GM19043 (cell line): ENCODE measurements around the gene SORBS1.

ENCODE experiments used
- ATAC-seq: cut with Tn5 transposase; IDR thresholded peaks from one replicate; pipeline ENCODE4 v1.9.1; 2021; ENCODE audit warnings: low read depth; ENCODE audit not compliant: unreplicated experiment

SORBS1 gene

DNA sequence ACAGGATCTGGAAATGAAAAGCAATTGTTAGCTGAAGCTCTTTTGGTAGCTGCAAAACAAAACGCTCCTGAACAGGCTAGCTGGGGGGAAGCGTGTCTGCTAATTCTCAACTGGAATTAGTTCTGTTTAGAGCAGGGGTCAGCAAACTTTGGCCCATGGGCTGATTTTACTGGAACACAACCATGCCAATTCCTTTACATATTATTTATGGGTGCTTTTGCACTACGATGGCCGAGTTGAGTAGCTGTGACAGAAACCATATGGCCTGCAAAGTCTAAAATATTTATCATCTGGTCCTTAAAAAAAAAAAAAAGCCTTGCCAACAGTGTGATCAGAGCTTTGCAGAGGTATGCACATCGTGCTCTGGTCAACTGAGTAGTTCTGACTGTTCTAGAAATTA is 162.0 kb downstream of the SORBS1 start:
- ATAC-seq = no peak

DNA sequence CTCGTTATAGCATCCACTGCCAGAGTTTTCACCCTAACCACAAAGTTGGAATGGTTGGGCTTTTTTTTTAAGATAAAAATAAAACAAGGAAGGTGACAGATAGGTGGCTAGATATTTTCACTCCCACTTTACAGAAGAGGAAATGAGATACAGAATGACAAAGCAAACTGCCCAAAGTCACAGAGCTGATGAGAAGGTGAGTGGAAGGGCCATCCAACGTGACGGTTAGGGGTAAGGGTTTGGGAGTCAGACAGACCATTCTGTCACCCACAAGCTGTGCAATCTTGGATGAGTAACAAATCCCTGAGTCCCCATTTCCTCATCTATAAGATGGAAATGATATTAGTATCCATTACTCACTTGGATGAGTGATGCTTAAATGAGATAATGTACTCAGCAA is 163.4 kb downstream of the SORBS1 start:
- ATAC-seq = no peak

DNA sequence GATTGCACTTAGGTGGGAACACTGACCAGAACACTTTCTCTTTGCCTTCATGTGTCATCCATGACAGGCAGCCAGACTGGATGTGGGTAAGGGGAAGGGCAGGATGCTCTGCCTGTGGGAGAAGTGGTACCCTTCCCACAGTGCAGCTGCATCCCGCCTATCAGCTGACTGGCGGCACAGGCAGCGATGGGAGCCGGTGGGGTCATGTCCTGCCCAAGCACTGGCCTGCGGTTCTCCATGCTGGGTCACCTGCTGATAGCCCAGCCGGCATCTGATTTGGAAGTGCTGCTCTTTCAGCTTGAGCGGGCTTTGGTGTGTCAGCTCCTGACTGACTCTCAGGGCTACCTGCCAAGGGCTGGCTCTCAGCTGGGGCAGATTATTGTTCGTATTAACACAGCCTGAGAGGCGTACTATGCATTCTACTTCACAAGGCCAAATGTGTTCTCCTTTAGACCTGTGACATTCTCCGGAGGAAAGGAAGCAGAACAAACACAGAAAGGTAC is 165.2 kb downstream of the SORBS1 start:
- ATAC-seq = no peak

DNA sequence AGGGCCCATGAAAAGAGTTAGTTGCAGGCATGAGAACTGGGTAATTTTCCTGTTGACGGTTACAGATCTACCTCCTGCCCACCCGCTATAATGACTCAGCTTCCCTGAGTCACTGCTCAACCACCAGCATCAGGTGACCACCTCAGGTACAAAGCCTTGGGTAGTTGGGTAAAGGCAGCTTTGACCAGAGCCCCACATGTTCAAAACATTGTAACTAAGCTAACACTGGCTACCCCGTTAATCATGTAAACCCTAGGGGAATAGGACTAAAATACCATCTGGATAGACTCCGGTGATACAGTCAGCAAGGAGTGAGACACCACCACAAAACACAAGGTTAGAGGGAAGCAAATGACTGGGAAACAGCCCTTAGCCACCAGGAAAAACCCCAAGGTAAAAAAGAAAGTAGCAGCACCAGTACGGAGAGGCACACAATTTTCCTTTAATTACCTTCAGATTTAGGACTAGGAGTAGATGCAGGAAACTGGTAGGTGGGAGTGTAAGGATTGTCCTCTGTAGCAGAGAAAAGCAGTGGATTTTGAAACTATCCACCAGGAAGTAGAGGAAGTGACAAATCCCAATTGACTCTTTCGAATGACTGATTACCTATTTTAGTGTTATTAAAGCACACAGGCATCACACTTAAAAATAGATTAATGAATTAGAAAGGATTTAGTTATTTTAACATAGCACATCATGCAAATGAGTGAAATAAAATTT is 166.8 kb downstream of the SORBS1 start:
- ATAC-seq = peak; percentile 45

DNA sequence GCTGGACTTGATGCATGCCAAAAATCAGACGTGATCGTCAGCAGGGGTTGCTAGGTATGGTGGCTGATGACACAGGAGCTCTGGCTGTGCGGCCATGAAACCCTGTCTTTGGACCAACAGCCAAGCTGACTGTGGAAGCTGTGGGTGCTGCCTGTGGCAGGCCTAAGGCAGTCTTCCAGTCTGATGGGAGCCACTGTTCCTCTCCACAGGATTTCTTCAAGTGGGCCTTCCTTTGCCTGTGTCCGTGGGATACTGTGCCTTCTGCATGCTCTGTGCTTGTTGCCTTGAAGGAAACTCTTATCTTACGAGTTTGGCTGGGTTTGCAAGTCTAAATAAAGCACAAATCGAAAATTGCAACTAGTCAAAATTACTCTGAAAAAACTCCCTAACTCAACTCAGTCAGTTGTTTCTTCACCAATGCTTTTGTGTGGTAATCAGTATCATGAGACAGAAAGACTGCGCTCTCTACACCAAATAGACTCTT is 168.4 kb downstream of the SORBS1 start:
- ATAC-seq = no peak

DNA sequence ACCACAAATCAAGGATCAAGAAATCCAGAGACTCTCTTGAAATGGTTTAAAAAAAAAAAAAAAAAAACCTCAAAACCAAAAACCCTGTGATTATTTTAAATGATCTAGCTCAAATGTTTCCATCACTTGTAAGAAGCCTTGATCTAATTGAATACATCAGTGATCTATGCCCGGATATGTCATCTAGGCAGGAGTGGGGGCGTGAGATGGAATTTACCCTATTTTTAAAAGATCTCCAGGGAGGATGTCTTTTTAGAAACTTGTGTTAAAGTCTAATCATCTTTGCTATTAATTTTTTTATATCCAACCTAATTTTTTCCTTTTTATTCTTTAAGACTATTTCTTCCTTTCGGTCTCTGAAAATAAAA is 169.0 kb downstream of the SORBS1 start:
- no peak for ATAC-seq

DNA sequence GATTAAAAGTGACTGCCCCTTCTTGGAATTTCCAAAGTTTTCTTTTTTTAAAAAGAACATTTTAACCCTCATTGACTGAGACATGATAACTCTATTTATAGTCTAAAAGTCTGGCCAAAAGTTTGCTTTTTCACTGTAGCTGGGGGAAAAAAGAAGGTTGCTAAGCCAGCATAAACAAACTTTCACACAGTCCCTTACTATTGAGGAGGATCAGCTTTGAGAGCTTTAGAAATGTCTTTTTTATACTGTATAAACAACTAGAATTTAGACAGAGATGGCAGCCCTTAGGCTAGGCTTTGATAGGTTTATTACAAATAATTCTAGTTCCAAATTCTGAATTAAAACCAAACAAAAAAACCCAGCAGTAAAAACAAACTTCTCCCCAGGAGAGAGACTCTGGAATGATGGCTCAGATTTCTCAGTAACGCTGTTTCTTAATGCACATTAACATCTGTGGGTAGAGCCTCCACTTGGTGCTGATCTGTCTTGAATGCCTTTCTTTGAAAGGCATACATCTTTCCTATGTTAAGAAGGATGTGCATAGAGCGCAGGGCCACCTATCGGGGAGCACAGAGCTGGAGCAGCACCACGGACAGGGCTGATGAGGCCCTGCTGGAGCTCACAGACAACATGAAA is 169.5 kb downstream of the SORBS1 start:
- no peak for ATAC-seq

DNA sequence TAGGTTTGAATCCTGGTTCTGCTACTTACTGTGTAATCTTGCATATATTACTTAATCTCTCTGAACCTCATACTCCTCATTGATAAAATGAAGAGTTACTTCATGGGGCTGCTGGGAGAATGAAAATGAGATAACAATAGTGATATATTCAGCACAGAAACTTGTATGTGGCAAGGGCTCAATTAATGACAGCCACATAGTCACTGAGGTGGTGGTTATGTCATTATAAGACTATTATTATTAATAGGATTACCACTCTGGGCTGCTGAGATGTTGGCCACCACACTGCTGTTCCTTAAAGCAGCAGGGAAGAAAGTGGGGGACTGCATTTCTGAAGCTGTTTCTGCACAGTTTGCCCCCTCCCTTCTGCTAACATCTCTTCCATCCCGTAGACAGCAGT is 170.0 kb downstream of the SORBS1 start:
- ATAC-seq = no peak

DNA sequence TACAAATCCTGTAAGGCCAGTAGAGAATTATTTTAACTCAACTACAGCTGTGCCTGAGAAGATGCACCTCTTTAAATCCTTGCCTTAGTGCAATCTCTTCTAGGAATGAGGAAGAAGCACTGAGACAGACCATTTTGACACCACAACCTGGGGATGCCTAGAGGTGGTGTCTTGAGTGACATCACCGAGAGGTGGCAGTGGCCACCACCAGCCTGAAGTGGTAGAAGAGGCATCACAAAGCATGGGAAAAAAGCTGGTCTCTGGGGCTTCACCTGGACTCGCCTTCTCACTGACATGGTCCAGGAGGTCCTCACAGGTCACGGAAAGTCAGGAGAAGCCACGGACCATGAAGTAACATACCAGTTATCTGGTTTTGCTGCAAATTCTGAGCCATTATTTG is 171.2 kb downstream of the SORBS1 start:
- ATAC-seq = no peak

DNA sequence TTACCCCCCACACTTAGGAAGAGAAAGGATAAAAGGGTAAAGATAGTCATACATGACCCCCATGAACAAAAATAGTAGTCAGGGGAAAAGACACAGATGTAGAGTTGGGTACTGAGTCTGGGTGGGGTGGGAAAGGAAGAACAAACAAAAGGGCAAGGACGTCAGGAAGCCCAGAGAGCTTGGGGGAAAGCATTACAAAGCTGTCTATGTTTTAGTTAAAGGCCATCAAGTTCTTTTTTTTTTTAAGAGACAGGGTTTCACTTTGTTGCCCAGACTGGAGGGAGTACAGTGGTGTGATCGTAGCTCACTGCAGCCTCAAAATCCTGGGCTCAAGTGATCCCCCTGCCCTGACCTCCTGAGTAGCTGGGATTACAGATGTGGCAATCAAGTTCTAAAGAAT is 172.0 kb downstream of the SORBS1 start:
- ATAC-seq = no peak

DNA sequence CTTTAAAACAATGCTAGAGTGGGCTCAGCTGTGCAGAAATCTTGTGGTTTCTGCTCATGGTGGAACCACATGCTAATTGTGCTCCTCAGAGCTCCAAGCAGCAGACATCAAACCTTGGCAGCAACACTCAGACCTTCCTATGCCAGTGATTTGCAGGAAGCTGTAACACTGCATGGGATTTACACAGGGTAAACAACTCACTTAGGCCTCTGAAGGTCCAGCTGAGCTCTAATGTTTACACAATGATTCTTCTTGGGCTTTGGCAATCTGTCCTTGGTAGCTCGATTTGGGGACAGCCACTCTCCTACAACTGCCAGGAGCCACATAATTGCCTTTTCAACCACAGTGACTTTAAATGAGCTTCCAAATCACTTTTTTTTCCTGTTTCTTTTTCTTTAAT is 172.6 kb downstream of the SORBS1 start:
- no peak for ATAC-seq

DNA sequence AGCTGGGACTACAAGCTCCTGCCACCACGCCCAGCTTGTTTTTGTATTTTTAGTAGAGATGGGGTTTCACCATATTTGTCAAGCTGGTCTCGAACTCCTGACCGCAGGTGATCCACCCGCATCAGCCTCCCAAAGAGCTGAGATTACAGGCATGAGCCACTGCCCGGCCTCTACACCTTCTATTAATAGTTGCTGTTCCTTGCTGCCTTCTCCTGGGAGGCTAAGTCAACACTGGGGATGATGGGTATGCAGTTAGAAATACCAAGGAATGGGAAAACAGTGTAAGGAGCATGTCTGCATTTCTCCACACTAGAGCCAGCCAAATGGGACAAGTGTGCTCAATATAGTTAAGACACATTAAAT is 173.1 kb downstream of the SORBS1 start:
- no peak for ATAC-seq

DNA sequence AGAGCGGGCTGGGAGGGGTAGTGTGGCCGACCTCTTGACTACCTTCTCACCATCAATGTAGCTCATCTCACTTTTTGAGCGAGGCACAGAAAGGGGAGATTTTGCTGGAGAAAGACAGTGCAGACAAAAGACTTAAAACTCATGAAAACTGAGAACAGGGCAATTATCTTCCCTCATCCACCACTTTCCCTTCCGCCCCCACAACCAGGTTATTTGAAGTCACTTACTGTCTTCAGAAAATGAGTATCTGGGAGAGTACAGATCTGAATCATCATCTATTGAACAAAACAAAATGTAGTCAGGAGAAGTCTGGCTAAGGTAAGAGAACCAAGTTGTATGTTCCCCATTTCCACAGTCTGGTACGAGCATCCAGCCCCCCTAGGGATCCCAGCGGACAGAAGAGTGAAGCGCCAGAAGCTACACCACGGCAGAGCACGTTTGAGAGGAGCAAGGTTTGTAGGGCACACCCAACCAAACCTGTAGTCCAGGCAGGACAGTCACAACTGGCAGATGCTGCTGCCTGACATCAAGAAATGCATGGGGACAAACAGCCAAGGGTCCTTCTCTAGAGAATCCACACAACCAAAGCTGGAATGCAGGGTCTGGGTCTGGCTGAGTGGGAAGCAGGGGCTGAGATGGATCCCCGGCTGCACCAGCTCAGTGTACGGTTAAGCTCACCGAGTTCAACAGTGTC is 177.0 kb downstream of the SORBS1 start:
- ATAC-seq = no peak

DNA sequence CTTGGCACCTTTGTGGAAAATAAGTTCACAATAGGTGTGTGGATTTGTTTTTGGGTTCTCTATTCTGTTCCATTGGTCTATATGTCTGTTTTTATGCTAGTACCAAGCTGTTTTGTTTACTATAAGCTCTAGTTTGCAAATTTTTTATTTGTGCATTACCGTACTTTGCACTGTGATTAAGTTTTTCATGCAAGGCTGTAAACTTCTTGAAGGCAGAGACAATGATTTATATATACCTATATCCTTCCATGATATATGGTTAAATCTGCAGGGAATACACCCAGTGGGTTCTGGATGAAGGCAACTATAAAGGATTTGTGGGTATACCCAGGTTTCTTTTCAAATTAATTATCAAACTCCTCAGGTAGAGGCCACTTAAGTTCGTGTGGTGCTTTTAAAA is 178.6 kb downstream of the SORBS1 start:
- ATAC-seq = no peak

DNA sequence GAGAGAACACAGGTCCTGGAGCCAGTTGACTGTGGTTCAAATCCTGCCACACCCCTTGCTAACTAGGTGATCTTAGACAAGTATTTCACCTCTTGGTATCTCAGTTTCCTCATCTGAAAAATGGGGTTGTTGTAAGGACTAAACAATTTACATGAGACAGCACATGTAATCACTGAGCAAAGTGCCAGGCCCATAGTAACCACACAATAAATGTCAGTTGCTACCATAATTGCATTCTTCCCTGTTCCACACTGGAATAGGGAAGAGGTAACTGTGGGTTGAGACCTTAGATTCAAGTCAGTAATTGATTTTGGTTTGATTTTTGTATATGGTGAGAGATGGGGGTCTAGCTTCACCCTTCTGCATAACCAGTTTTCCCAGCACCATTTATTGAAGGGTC is 179.0 kb downstream of the SORBS1 start:
- ATAC-seq = no peak

DNA sequence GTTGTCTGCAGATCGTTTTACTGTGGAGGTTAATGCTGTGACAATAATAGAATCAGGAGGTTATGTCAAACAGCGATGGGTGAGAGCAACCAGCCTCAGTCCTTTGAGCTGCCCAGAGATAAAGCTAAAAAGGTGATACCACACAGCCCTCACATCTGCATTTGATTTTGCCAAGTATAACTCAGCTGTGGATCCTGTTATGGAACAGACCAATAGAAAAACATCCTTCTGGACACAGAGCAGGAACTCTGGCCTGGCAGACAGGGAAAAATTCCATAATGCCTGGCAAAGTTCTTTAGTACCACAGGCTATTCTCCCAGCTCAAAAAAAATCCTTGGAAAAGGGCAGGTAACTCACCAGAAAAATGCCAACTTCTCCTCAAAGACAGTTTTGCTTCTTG is 183.2 kb downstream of the SORBS1 start:
- ATAC-seq = no peak

DNA sequence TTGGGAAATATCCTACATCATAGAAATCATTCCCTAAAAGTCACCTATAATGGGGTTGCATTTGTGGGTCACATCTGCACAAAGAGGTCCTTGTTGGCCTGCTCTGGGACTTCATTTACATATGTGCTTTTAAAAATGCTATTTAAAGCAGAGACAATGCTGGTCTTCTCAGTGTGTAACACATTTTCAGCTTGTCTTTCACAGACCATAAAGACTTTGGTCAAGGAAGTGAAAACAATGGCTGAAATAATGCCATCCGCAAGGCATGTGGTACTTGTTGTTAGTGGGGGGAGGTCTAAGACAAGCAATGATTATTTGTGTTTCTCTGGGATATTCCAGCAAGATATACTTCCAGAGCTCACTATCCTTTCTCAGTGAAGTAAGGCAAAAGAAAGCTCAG is 185.8 kb downstream of the SORBS1 start:
- ATAC-seq = no peak

DNA sequence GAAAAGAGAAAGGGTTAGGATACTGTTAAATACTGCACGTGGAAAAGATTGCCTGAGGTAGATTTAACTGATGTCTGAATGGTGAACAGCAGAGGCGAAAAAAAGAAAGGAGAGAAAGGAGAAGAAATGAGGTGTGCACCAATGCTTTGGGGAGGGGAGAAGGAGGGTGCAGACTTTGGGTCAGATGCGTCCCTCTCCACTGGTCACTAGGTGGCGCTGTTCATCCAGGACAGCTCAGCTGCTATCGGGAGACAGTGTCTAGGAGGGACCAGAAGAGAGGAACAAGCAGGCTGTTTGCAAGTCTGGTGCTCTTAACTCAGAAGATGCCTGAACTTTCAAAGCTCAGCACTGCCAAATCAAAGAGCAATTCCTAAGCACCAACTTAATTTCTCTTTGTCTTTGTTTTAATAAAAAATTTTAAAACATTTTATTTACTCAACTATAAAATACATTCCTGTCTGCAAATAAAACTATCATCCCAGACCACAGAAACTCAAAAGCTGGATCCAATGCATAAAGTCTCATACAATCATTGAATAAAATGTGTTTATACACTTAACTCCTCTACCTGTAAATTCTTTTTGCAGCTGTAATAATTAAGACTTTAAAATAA is 186.5 kb downstream of the SORBS1 start:
- ATAC-seq = peak; percentile 93

DNA sequence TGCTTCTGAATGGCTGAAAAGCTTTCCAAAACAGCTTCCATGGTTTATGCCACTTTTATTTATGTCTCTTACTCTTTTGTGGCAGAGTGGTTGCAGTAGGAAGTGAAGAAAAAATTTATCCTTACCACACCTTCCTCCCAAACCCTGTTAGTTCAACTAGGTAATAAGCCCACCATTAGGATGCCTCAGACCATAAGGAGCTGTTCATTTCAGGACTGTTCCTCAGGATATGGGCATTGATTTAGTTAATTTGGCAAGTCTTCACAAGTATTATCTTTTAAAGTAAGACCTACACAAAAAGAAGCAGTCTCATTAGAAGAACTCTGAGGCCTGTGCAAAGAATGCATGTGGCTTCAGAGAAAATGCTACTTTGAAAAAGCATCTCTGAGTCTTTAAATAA is 187.5 kb downstream of the SORBS1 start:
- no peak for ATAC-seq

DNA sequence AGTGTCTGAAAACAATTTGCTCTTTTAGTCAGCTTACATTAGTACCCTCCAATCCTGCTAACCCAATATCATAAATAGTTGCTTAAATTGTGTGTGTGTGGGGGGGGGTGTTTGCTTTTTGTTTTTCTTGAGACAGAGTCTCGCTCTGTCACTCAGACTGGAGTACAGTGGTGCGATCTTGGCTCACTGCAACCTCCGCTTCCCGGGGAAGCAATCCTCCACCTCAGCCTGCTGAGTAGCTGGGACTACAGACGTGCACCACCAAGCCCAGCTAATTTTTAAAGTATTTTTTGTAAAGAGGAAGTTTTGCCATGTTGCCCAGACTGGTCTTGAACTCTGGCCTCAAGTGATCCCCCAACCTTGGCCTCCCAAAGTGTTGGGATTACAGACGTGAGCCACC is 196.8 kb downstream of the SORBS1 start:
- ATAC-seq = no peak

DNA sequence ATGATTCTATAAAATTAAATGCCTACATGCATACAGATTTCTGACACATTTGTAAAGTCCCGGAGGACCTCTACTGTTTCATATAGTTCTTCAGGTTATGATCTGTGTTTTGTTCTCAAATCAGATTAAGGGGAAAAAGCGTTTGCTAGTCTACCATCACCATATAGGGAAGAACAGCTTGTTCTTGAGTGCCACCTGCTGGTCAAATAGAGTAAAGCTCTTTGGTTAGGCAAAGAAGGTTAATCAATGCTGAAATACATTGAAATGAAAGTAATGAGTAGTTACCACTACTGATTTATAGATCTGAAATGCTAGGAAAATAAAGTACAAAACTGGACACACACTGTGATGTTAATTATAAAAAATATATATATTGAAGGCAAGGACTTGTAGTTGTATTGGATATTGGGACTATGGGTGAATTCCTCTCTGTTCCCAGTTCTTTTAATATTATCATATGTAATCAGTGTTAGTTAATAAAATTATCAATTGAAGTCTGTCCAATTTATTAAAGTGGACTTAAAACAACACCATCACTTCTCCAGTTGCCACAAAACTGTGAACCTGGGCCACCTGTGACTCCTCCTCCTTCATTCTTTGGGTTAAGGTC is 197.8 kb downstream of the SORBS1 start:
- peak; percentile 62 for ATAC-seq
